Endothelial cell of umbilical vein (primary cell): ENCODE data around the gene P2RY11. TPM values are rescaled to one million over a fixed set of nuclear protein-coding genes. Genes with fewer than 3 reads are reported as not detected.
A peak's percentile ranks its signal among the peaks of the same experiment; 100 is the strongest.

Experiments
- BruUV-seq: library from RNA; stranded (reverse); fragments of 400-500 nt; replicated peaks from 2 replicates; lab custom pipeline; 2021; lab: Mats Ljungman, UMichigan
- CTCF ChIA-PET: fragments of 300-600, 350-600 bp; sonication (Branson Sonifier 250); formaldehyde crosslinking; loops from one replicate; lab custom pipeline; 2021; ENCODE audit warnings: antibody characterized with exemption, inconsistent platforms; lab: Charles Lee
- POLR2A ChIA-PET: fragments of 300-600, 350-600 bp; sonication (Branson Sonifier 250); formaldehyde crosslinking; loops from one replicate; lab custom pipeline; 2021; ENCODE audit warnings: antibody characterized with exemption, inconsistent platforms; lab: Charles Lee
- DNase-seq: peaks from one replicate; pipeline ENCODE4 v3.0.0-alpha.2; 2011; ENCODE audit warnings: low read depth, low spot score
- FAIRE-seq: peaks from 2 replicates; lab custom pipeline; 2011; peaks lifted over from hg19 to GRCh38; lab: Jason Lieb, UNC
- H2AFZ ChIP-seq: 2 replicates; pipeline ENCODE4 v1.6.0; 2012; ENCODE audit warnings: low read depth, low read length, control low read depth, inconsistent platforms
- H3K27ac ChIP-seq: 2 replicates; pipeline ENCODE4 v1.5.1; 2011; ENCODE audit warnings: low read depth, mild to moderate bottlenecking, control low read depth, low read length, moderate library complexity; ENCODE audit not compliant: insufficient read depth
- H3K27me3 ChIP-seq, 2 experiments: 2 replicates each; pipeline versions ENCODE4 v1.6.0 to v1.6.1; 2011; ENCODE audit warnings: low read length in 2 of 2, mixed read lengths in 1 of 2; ENCODE audit not compliant: control insufficient read depth in 2 of 2, insufficient read depth in 2 of 2
- H3K36me3 ChIP-seq, 2 experiments: 2 replicates in 1 of 2; 3 replicates in 1 of 2; pipeline ENCODE4 v1.5.1; 2011; ENCODE audit warnings: low read length in 2 of 2, mild to moderate bottlenecking in 1 of 2, moderate library complexity in 1 of 2; ENCODE audit not compliant: control insufficient read depth in 2 of 2, insufficient read depth in 2 of 2; ENCODE audit errors: extremely low read depth in 1 of 2
- H3K4me1 ChIP-seq: 3 replicates; pipeline ENCODE4 v1.5.1; 2011; ENCODE audit warnings: mild to moderate bottlenecking, low read length; ENCODE audit not compliant: control insufficient read depth, insufficient read depth; ENCODE audit errors: extremely low read depth
- H3K4me2 ChIP-seq: 2 replicates; pipeline ENCODE4 v1.6.1; 2011; ENCODE audit warnings: low read length, control low read depth, mixed read lengths; ENCODE audit not compliant: insufficient read depth
- H3K4me3 ChIP-seq, 3 experiments: fragments of 200-600 bp in 1 of 3; sonication (generic), shearing (Covaris generic) in 1 of 3; replicated peaks in 1 of 3; 2 replicates each; pipeline ENCODE4 v1.5.1; 2011 to 2016; ENCODE audit warnings: control low read depth in 3 of 3, low read length in 3 of 3, mild to moderate bottlenecking in 2 of 3, inconsistent platforms in 1 of 3, low read depth in 1 of 3, moderate library complexity in 1 of 3; ENCODE audit not compliant: insufficient read depth in 1 of 3
- H3K79me2 ChIP-seq: 2 replicates; pipeline ENCODE4 v1.6.0; 2012; ENCODE audit warnings: low read length, inconsistent platforms; ENCODE audit not compliant: control insufficient read depth, insufficient read depth
- H3K9ac ChIP-seq: replicated peaks from 2 replicates; pipeline ENCODE3; 2011; ENCODE audit warnings: low read length, control low read depth; ENCODE audit not compliant: insufficient read depth; ENCODE audit errors: extremely low read depth
- H3K9me1 ChIP-seq: replicated peaks from 3 replicates; pipeline ENCODE4 v1.6.0; 2011; ENCODE audit warnings: mild to moderate bottlenecking, low read length; ENCODE audit not compliant: control insufficient read depth, insufficient read depth; ENCODE audit errors: extremely low read depth
- H3K9me3 ChIP-seq: replicated peaks from 2 replicates; pipeline ENCODE4 v1.5.1; 2012; ENCODE audit warnings: low read length, inconsistent platforms; ENCODE audit not compliant: control insufficient read depth, insufficient read depth
- H4K20me1 ChIP-seq: replicated peaks from 2 replicates; pipeline ENCODE3; 2011; ENCODE audit warnings: mild to moderate bottlenecking, low read length; ENCODE audit not compliant: control insufficient read depth, insufficient read depth; ENCODE audit errors: extremely low read depth
- EZH2 ChIP-seq: IDR thresholded peaks from 2 replicates; pipeline ENCODE4 v1.6.1; 2012; ENCODE audit warnings: borderline replicate concordance, low read depth, mild to moderate bottlenecking, moderate library complexity, low read length, inconsistent platforms; ENCODE audit not compliant: severe bottlenecking
- FOS ChIP-seq: IDR thresholded peaks from 2 replicates; pipeline ENCODE4 v1.6.1; 2011; ENCODE audit warnings: mild to moderate bottlenecking, low read length, moderate library complexity, borderline replicate concordance; ENCODE audit not compliant: insufficient read depth
- GATA2 ChIP-seq: IDR thresholded peaks from 2 replicates; pipeline ENCODE4 v1.7.0; 2011; ENCODE audit warnings: low read depth, mild to moderate bottlenecking, moderate library complexity, mixed read lengths, low read length; ENCODE audit not compliant: insufficient read length, insufficient read depth
- JUN ChIP-seq: IDR thresholded peaks from 2 replicates; pipeline ENCODE4 v1.6.1; 2011; ENCODE audit warnings: borderline replicate concordance, low read depth; ENCODE audit not compliant: insufficient read length, insufficient read depth
- MYC ChIP-seq: IDR thresholded peaks from one replicate; pipeline ENCODE4 v1.6.1; 2011; ENCODE audit warnings: mild to moderate bottlenecking, low read depth, low read length
- POLR2A ChIP-seq: IDR thresholded peaks from 2 replicates; pipeline ENCODE4 v1.6.1; 2012; ENCODE audit warnings: low read depth, mild to moderate bottlenecking, control low read depth, low read length
- POLR2AphosphoS5 ChIP-seq: IDR thresholded peaks from 2 replicates; pipeline ENCODE4 v1.6.1; 2012; ENCODE audit warnings: low read depth, mild to moderate bottlenecking, control low read depth, low read length, moderate library complexity; ENCODE audit not compliant: insufficient read depth
- dilution Hi-C: fragments of 300-500 bp; cut with MboI; formaldehyde crosslinking; loops from one replicate; pipeline ENCODE4 v1.15.0; 2019; ENCODE audit warnings: low sequenced_read_pairs; ENCODE audit not compliant: extremely low pct_ligation_motif_present
- intact Hi-C: fragments of 100-400 bp; cut with micrococcal nuclease; formaldehyde crosslinking; loops from one replicate; pipeline ENCODE4 v1.10.0; 2022
- polyA plus RNA-seq, 4 experiments: library from polyadenylated mRNA; depleted of rRNA in 3 of 4; stranded (reverse) in 3 of 4; unstranded in 1 of 4; fragments of >200 nt; gene quantifications; 2 replicates each; pipeline versions ENCODE4 v1.2.1 to v1.2.3, GENCODE V29; 2011 to 2012; ENCODE audit warnings: missing spikeins in 1 of 4
- total RNA-seq: library from RNA; stranded (reverse); gene quantifications from 2 replicates; pipeline ENCODE4 v1.2.3, GENCODE V29; 2021
- TF ChIP-seq, protein P1 (sequence below): IDR thresholded peaks from 2 replicates; pipeline ENCODE4 v1.6.1; 2011; ENCODE audit not compliant: insufficient read depth, insufficient read length
- TF ChIP-seq, protein P2 (sequence below), 2 donors: IDR thresholded peaks; 1 replicate in 1 of 2; 2 replicates in 1 of 2; pipeline ENCODE4 v1.5.1; 2011; ENCODE audit warnings: low read length in 2 of 2, mild to moderate bottlenecking in 2 of 2, moderate library complexity in 2 of 2, control low read depth in 1 of 2, inconsistent platforms in 1 of 2, low read depth in 1 of 2; ENCODE audit not compliant: insufficient read depth in 1 of 2; ENCODE audit errors: extremely low read depth in 1 of 2

The P2RY11 gene
- total and polyA plus RNA-seq, 2 donors (not counting 3 experiments of a cell fraction or from before 2014, with no cell fraction given), result 3.6 to 14.6 TPM

DNA sequence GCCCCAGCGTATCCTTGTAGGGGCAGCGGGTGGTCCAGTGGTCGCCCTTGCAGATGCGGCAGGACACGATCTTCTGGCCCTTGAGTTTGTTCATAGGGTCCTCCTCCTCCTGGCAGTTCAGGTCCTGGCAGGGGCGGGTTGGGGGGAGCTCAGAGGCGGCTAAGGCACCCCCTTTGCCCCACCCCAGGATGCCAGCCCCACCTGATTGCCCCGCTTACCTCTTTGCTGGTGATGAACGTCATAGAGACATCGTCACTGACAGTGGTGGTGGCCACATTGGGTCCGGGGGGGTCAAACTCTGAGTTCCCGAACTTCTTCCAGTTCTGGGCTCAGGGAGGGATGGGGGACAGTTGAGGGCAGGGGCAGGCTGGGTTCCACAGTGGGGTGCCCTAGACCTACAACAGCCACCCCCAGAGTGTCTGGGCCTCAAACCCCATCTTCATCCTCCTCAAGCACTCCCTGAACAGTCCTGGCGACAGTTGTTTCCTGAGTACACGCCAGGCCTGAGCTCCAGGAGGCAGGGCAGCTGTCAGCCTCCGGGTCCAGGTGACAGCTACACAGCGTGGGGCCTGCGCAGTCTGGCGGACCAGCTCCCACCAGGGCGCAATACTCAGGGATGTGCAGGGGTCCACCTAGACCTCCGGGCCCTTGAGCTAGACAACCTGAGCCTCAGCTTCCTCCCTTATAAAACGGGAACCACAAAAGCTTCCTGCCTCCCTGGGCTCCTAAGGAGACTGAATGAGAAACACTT, 5.5 kb downstream of the P2RY11 start:
- H3K4me3 ChIP-seq, result no peak overlapping the region
- no peak overlapping the region for H3K9ac ChIP-seq
- POLR2A ChIA-PET, result no interaction called here
- H3K4me1 ChIP-seq, result peaks cover 11% of the 10 kb centered on the region
- H3K79me2 ChIP-seq, result peaks cover 18% of the 10 kb centered on the region
- H3K27ac ChIP-seq, result no peak overlapping the region
- CTCF ChIA-PET, result interaction anchor here (0.9 to 1.2 kb wide), 3 partner anchors 11 to 133 kb away, joined by 3 to 4 read pairs (median 4); partner anchors contain the start of gene PPAN
- dilution Hi-C loops, result no loop called here
- no peaks in the 10 kb centered on the region for H3K9me3 ChIP-seq
- no peak overlapping the region for H3K4me2 ChIP-seq
- intact Hi-C loops, result no loop called here
- no peak for DNase-seq
- FAIRE-seq, result no peak
- peaks cover 0 to 30% of the 10 kb centered on the region in 2 experiments for H3K36me3 ChIP-seq
- H4K20me1 ChIP-seq, result no peaks in the 10 kb centered on the region
- no peaks in the 10 kb centered on the region for H3K27me3 ChIP-seq
- no peak for TF ChIP-seq POLR2A
- TF ChIP-seq JUN, result no peak
- BruUV-seq, result no TSS peak
- H3K9me1 ChIP-seq, result no peaks in the 10 kb centered on the region
- H2AFZ ChIP-seq, result no peak overlapping the region

DNA sequence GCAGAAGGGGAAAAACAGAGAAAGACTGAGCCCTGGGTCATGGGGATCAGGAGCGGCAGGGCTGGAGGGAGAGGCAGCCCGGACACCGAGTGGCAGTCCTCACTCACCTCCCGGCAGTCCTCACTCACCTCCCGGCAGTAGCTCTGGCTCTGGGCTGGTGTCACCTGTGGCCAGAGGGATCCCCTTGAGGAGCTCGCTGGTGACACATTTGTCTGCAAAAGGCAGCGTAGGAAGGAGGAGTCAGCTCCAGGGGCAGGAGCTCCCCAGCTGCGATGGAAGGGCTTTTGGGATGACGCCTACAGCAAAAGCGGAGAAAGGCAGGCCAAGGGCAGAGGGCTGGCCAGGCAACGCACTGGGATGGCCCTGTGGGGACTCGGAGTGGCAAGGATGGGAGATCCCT, 7.5 kb downstream of the P2RY11 start:
- DNase-seq (no peak), FAIRE-seq (no peak)
- H3K36me3 ChIP-seq, result peaks cover 0 to 30% of the 10 kb centered on the region in 2 experiments
- no peaks in the 10 kb centered on the region for H3K27me3 ChIP-seq
- no TSS peak for BruUV-seq
- H3K4me3 ChIP-seq, result peak overlapping the region; percentile 66 to 83 (median 81)
- peaks cover 18% of the 10 kb centered on the region for H3K79me2 ChIP-seq
- POLR2A ChIA-PET, result no interaction called here
- CTCF ChIA-PET, result interaction anchor here (0.9 kb wide), 1 partner anchor 131 kb away, joined by 3 read pairs; no protein-coding TSS in a partner anchor
- H3K9ac ChIP-seq, result peak overlapping the region; percentile 94
- H3K4me2 ChIP-seq, result peak overlapping the region; percentile 78
- dilution Hi-C loops, result no loop called here
- TF ChIP-seq GATA2 (no peak), POLR2A (no peak), MYC (no peak), EZH2 (no peak), FOS (no peak), POLR2AphosphoS5 (no peak), JUN (no peak)
- TF ChIP-seq, protein P1, sequence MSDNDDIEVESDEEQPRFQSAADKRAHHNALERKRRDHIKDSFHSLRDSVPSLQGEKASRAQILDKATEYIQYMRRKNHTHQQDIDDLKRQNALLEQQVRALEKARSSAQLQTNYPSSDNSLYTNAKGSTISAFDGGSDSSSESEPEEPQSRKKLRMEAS, result no peak
- TF ChIP-seq, protein P2, sequence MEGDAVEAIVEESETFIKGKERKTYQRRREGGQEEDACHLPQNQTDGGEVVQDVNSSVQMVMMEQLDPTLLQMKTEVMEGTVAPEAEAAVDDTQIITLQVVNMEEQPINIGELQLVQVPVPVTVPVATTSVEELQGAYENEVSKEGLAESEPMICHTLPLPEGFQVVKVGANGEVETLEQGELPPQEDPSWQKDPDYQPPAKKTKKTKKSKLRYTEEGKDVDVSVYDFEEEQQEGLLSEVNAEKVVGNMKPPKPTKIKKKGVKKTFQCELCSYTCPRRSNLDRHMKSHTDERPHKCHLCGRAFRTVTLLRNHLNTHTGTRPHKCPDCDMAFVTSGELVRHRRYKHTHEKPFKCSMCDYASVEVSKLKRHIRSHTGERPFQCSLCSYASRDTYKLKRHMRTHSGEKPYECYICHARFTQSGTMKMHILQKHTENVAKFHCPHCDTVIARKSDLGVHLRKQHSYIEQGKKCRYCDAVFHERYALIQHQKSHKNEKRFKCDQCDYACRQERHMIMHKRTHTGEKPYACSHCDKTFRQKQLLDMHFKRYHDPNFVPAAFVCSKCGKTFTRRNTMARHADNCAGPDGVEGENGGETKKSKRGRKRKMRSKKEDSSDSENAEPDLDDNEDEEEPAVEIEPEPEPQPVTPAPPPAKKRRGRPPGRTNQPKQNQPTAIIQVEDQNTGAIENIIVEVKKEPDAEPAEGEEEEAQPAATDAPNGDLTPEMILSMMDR (IDR thresholded peaks at IDR 0.05; ENCODE audit: extremely low read depth in 1 of 2, insufficient read depth in 1 of 2, low read depth in 1 of 2, low read length in 2 of 2), result no peak
- no peaks in the 10 kb centered on the region for H3K9me3 ChIP-seq
- no peaks in the 10 kb centered on the region for H3K9me1 ChIP-seq
- peak overlapping the region; percentile 71 for H3K27ac ChIP-seq
- H4K20me1 ChIP-seq, result no peaks in the 10 kb centered on the region
- H3K4me1 ChIP-seq, result peaks cover 11% of the 10 kb centered on the region
- no peak overlapping the region for H2AFZ ChIP-seq
- intact Hi-C loops, result no loop called here
